Progenitor cell of endocrine pancreas (in vitro differentiated cells): ENCODE results near the gene ALPI. TPM values are rescaled to one million over a fixed set of nuclear protein-coding genes. Genes with fewer than 3 reads are reported as not detected.

Experiments used
- DNase-seq: peaks from one replicate; pipeline ENCODE4 v3.0.0; 2021; ENCODE audit warnings: low spot score; ENCODE audit not compliant: unreplicated experiment
- H3K27ac Mint-ChIP-seq: 2 replicates; pipeline ENCODE4 v1.8.0; 2021; ENCODE audit warnings: mild to moderate bottlenecking, moderate library complexity, mixed read lengths
- H3K27me3 Mint-ChIP-seq: 2 replicates; pipeline ENCODE4 v1.8.0; 2021; ENCODE audit warnings: mixed read lengths
- H3K36me3 Mint-ChIP-seq: 2 replicates; pipeline ENCODE4 v1.8.0; 2022; ENCODE audit warnings: mixed read lengths; ENCODE audit not compliant: insufficient read depth
- H3K4me1 Mint-ChIP-seq: 2 replicates; pipeline ENCODE4 v1.8.0; 2021; ENCODE audit warnings: low read depth, mixed read lengths
- H3K4me3 Mint-ChIP-seq: 2 replicates; pipeline ENCODE4 v1.8.0; 2021; ENCODE audit warnings: low read depth, mild to moderate bottlenecking, moderate library complexity, mixed read lengths
- H3K9me3 Mint-ChIP-seq: 2 replicates; pipeline ENCODE4 v1.8.0; 2021; ENCODE audit warnings: low read depth, mixed read lengths
- total RNA-seq: library from RNA; stranded (reverse); gene quantifications from 2 replicates; pipeline ENCODE4 v1.2.1, GENCODE V29; 2021
- TF ChIP-seq, protein P1 (sequence below): fragments of 200-600 bp; sonication (generic); IDR thresholded peaks from one replicate; pipeline ENCODE4 v1.5.0; 2021; ENCODE audit warnings: antibody characterized with exemption, mild to moderate bottlenecking; ENCODE audit not compliant: unreplicated experiment

Gene ALPI
- total RNA-seq, 1 donor from 2014 or later = not detected

DNA sequence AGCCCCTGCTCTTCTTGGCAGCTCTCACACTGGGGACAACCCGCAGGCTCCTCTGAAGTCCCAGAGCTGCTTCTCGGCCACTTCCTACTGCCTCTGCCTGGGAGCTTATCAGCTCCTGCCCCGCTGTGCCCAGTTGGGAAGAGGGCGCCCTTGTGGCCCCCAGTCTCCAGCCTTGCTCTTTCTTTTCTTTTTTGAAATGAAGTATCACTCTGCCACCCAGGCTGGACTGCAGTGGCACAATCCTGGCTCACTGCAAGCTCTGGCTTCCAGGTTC lies 20.6 kb upstream of the ALPI start:
- TF ChIP-seq, protein P1, sequence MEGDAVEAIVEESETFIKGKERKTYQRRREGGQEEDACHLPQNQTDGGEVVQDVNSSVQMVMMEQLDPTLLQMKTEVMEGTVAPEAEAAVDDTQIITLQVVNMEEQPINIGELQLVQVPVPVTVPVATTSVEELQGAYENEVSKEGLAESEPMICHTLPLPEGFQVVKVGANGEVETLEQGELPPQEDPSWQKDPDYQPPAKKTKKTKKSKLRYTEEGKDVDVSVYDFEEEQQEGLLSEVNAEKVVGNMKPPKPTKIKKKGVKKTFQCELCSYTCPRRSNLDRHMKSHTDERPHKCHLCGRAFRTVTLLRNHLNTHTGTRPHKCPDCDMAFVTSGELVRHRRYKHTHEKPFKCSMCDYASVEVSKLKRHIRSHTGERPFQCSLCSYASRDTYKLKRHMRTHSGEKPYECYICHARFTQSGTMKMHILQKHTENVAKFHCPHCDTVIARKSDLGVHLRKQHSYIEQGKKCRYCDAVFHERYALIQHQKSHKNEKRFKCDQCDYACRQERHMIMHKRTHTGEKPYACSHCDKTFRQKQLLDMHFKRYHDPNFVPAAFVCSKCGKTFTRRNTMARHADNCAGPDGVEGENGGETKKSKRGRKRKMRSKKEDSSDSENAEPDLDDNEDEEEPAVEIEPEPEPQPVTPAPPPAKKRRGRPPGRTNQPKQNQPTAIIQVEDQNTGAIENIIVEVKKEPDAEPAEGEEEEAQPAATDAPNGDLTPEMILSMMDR = no peak
- Mint-ChIP-seq H3K27me3 (peaks cover 18% of the 10 kb centered on the region), H3K36me3 (no peaks in the 10 kb centered on the region), H3K4me1 (no peaks in the 10 kb centered on the region), H3K4me3 (no peak overlapping the region), H3K9me3 (no peaks in the 10 kb centered on the region), H3K27ac (no peak overlapping the region)
- no peak for DNase-seq

DNA sequence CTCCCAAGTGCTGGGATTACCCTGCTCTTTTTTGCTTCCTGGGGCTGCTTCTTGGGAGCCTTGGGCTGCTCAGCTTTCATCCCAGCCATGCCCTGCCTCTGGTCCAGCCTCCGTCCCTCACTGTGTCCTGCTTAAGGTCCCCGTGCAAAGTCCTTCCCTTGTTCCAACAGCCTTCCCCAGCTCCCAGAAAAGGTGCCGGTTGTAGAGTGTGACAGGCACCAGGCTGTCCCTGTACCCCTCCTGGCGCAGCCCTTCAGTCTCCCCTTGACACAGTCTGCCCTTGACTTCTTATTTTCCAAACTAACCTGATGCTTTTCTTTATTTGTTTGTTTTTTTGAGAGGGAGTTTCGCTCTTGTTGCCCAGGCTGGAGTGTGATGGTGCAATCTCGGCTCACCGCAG lies 20.1 kb upstream of the ALPI start:
- Mint-ChIP-seq H3K36me3 (no peaks in the 10 kb centered on the region), H3K4me1 (no peaks in the 10 kb centered on the region), H3K4me3 (no peak overlapping the region), H3K27ac (no peak overlapping the region), H3K9me3 (no peaks in the 10 kb centered on the region), H3K27me3 (peaks cover 20% of the 10 kb centered on the region)
- TF ChIP-seq, protein P1 = no peak
- no peak for DNase-seq

DNA sequence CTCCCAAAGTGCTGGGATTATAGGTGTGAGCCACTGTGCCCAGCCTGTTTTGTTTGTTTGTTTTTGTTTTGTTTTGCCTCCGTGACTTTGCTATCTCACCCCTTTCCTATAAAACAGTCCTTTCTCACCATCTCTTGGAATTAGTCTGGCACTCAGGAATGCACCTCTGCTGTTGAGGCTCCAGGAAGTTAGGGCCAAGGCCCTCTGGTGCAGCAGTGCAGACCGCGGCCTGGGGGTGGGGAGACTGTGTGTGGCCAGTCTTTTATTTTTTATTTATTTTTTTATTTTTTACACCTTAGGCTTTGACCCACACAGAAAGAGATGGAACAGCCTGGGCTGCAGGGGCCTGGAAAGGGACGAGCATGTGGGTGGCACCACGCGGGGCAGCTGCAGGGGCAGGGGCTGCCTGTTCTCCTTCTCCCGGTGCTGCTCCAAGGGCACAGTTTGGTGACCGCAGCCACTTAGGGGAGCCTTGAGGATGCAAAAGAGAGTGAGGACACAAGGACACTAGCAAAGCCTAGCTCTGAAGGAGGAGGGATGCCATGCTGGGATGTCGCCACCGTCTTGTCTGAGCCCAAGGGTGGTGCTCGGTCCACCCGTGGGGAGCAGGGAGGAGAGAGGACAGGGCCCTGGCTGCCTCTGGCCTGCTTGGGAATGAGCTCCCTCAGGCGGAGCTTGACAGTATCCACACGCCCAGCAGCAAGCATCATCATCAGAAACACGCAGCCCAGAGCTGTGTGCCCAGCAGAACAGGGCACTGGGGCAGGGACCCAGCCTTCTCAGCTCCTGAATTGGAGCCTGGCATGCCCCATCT lies 19.4 kb upstream of the ALPI start:
- Mint-ChIP-seq H3K27ac (no peak overlapping the region), H3K4me1 (no peaks in the 10 kb centered on the region), H3K4me3 (no peak overlapping the region), H3K36me3 (no peaks in the 10 kb centered on the region), H3K27me3 (peaks cover 22% of the 10 kb centered on the region), H3K9me3 (no peaks in the 10 kb centered on the region)
- TF ChIP-seq, protein P1 = no peak
- no peak for DNase-seq

DNA sequence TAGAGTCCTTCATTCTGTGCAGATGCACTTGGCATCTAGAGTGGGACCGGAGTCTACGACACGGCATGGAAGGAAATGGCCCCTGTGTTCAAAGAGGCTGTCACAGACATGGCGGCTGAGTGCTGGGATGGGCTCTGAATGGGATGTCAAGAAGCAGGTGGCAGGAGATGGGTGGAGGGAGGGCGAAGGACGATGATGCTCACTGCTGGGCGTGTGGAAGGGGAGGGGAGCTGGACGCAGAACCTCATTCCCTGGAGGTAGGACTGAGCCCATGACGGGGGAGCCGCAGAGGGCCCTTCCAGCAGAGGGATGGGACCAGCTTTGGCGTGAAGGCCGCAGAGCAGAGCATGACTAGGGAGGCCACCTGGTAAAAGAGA lies 18.8 kb upstream of the ALPI start:
- Mint-ChIP-seq H3K4me1 (no peaks in the 10 kb centered on the region), H3K36me3 (no peaks in the 10 kb centered on the region), H3K27ac (no peak overlapping the region), H3K9me3 (no peaks in the 10 kb centered on the region), H3K27me3 (peaks cover 22% of the 10 kb centered on the region), H3K4me3 (no peak overlapping the region)
- TF ChIP-seq, protein P1 = no peak
- no peak for DNase-seq

DNA sequence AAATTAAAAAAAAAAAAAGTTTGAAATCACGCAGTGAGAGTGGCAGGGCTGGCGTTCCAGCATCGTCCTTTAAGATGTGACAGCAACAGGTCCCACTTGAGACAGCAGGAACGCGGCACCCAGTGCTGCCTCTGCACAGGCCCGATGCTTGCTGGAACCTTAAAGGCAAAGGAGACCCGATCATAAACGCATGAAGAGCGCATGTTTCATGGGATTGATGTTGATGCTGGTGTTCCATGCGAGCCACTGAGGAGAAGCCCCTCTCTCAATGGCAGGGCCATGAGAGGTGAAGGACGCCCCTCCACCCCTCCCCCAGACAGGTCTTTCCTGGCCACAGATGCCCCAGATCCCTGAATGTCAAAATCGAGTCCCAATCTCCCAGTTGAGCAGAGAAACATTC lies 17.9 kb upstream of the ALPI start:
- Mint-ChIP-seq H3K27ac (no peak overlapping the region), H3K27me3 (peaks cover 22% of the 10 kb centered on the region), H3K36me3 (no peaks in the 10 kb centered on the region), H3K9me3 (no peaks in the 10 kb centered on the region), H3K4me1 (no peaks in the 10 kb centered on the region), H3K4me3 (no peak overlapping the region)
- TF ChIP-seq, protein P1 = no peak
- DNase-seq = no peak
